Stimulated activated CD8-positive, alpha-beta memory T cell treated with anti-CD3 and anti-CD28 coated beads, Interleukin-12 subunit alpha, Interleukin-12 subunit beta, amount 100 ng/mL, for 24 hours (primary cell): ENCODE data around the gene TLE3.
"Not testable (repeated sequence)": the region's sequence is repeated elsewhere in the genome, so short reads cannot be mapped to it uniquely, and the experiment has no call there.

Source experiments
- DNase-seq: peaks from one replicate; pipeline ENCODE4 v3.0.0-alpha.2; 2020; ENCODE audit errors: extremely low read depth

Gene TLE3

DNA sequence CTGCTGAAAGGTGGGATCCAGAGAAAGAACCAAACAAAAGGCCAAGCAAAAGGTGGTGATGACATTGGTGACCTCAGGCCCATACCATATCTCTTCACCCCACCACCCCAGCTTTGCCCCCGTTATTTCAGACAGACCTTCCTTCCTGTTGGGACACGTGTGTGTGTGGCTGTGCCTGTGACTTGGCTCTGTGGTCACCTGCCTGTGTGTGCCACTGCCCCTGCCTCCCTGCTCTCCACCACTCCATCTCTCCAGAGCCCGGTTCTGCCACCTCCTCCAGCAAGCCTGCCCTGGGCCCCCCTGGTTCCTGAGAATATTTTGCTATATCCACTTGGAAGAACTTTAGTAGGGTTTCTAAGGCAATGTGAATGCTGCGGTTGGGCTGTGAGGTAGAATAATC, 28.6 kb upstream of the TLE3 start:
- DNase-seq: no peak

DNA sequence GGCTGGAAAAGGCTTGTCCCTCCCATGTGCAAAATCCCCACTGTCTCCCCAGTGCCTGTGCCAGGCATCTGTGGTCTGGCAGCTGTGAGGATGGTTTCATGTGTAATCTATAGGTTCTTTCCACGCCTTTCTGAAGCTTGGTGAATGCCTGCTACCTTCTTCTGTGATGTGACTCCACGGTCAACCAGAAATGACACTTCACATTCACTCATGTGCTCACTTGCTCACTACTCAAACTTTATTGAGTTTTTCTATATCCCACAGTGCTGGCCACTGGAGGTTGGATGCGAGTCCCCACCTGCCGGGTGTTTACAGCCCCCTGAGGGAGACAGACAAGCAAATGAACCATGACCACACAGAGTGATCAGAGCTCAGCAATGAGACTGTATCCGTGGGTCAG, 27.9 kb upstream of the TLE3 start:
- DNase-seq: no peak

DNA sequence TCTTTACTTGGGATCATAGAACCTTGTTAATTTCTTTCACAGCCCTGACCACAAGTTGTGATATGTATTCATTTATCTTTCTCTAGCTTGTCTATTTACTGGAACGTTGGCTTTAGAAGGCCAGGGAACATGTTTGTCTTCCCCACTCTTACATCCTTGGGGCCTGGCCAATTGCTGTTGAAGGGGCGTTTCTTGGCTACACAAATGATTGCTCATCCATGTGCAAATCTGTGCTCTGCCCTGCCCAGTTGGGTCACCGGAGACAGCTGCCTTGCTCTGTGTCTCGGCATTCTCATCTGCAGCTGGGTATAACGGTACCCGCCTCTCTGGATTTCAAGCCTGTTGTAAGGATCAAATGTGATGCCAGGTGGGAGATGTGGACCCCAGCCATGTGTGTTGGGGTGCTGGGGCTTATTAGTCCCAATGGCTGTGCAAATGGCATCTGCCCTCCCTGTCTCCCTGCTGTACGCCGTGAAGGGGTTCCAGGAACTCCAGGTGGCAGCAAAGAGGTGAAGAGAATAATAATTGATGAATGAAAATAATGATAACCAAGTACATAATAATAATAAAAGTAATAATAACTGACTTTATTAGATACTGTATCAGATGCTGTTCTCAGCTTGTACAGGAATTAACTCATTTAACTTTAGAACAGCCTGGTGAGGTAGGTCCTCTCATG, 24.0 kb upstream of the TLE3 start:
- DNase-seq: no peak

DNA sequence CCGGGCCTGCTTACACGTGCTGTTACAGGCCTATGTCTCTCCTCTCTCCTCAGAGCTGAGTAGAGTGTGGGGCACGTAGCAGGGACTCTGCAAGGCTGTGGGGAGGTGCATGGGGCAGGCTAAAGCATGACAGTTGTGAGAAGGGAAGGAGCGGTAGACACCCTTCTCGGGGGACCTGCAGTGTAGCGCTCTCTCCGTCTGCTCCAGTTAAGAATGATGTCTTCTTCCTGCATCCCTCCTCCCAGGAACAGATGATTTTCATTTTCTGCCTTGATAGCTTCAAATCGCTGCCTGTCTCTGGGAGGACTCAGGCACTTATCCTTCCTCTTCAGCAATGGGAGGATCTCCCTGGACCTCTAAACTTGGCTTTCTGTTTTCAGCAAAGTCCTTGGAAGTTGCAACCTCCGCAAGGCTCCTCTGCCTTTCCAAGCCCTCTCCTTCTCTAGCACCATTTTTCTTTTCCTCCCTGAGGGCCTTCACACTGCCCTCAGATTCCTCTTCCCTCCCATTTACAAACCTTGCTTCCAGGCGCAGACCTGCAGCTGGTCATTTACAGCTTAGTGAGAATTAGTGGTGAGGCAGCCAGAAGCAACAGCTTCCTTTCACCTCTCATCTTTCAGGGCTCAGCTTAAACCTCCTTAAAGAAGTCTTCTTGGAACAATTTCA, 23.4 kb upstream of the TLE3 start:
- DNase-seq: no peak

DNA sequence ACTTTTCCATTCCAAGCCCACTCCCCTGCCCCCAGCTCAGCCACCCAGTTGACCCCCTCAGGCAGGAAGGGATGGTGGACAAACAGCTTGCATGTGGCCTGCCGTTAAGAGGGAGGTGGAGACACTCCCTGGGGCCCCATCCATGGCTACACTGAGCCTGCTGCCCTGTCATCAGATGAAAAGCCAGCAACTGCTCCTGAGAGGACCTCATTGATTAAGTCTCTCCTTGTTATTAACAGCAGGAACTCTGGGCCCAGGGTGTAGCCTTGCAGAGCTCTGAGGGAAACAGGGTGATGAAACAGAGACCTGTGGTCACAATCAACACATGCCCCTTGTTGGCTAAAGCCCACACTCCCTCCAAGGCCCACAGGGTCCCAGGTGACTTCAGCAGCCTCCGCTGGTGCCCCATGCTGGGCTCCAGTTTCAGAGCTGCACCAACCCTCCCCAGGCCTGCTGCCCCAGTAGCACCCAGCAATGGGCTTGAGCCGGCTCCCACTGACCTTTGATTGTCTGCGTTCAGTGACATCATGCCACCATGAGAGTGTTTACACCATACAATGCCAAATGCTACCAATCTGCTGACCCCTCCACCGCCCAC, 22.3 kb upstream of the TLE3 start:
- no peak for DNase-seq

DNA sequence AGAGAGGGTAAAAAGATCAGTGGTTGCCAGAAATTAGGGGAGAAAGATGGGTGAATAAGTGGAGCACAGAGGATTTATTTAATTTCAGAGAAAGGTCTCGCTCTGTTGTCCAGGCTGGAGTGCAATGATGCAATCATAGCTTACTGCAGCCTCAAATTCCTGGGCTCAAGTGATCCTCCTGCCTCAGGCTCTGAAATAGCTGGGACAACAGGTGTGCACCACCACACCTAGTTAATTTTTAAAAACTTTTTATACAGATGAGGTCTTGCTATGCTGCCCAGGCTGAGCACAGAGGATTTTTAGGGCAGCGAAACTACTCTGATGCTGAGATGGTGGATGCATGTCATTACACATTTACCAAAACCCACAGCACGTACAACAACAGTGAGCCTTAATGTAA, 20.9 kb upstream of the TLE3 start:
- no peak for DNase-seq

DNA sequence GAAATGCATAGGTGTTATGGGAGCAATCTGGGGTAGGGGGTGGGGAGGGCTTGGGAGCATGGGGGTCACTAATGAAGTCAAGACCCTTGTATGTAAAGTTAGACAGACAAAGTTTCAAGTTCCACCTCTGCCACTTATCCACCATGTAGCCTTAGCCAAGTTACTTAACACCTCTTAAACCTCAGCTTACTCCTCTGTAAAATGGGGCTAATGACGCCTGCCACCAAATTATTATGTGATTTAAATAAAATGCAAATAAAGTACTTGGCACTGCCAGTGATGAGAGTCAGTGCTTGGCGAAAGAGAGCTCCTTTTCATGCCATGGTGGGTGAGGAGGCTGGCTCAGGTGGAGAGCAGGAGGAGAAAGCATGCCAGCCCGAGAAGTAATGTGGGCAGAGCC, 18.6 kb upstream of the TLE3 start:
- no peak for DNase-seq

DNA sequence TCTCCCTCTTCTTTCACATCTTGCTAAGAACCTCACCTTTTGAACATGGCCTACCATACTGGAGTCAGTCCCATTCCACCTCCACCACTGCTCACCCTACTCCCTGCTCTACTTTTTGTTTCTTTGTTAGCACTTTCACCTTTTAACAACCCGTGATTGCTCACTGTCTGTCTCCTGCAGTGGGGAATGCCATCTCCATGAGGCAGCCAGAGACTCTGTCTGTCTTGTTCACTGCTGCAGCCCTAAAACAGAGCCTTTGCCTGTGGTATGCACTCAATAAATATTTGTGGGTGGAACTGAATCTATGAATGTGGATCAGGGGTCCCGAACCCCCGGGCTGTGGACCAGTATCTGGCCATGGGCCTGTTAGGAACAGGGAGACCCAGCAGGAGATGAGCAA, 16.5 kb upstream of the TLE3 start:
- no peak for DNase-seq

DNA sequence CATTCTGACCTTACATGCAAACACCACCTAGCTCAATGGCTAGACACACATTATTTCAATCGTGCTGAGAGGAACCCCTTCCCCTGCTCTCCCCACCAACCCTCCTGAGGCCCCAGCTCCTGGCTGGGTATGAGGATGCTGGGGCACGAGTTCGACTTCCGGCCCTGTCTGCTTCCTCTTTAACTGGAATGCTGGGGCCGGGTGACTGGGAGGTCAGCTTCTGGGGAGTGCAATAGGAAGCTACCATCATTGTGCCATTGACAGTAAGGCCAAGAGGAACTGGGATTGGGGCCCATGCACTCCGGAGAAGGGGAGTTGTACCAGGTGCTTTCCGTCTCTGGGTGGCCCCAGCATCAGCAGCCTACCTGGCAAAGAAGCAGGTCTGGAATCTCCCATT, 15.6 kb upstream of the TLE3 start:
- no peak for DNase-seq

DNA sequence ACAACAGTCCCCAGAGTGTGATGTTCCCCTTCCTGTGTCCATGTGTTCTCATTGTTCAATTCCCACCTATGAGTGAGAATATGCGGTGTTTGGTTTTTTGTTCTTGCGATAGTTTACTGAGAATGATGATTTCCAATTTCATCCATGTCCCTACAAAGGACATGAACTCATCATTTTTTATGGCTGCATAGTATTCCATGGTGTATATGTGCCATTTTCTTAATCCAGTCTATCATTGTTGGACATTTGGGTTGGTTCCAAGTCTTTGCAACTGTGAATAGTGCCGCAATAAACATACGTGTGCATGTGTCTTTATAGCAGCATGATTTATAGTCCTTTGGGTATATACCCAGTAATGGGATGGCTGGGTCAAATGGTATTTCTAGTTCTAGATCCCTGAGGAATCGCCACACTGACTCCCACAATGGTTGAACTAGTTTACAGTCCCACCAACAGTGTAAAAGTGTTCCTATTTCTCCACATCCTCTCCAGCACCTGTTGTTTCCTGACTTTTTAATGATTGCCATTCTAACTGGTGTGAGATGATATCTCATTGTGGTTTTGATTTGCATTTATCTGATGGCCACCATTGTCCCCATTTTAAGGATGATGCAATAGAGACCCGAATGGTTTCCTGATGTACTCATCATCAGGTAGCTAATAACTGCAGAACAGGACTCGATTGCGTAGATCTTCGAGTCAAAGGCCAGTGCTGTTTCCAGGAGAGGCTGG, 15.0 kb upstream of the TLE3 start:
- DNase-seq: not testable (repeated sequence)

DNA sequence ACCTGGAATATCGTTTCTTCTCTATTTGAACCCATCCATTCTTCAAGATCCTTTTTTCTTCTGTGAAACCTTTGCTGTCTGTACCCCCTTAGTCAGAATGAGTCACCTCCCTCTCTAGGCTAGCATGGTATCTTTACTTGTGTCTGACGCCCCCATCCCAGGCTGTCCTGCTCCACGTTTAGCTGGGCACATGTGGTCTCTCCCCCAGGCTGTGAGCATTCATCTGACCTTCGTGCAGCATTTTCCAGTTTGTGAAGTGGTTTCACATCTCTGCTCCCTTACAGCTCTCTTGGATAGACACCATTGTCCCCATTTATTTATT, 14.3 kb upstream of the TLE3 start:
- DNase-seq: no peak

DNA sequence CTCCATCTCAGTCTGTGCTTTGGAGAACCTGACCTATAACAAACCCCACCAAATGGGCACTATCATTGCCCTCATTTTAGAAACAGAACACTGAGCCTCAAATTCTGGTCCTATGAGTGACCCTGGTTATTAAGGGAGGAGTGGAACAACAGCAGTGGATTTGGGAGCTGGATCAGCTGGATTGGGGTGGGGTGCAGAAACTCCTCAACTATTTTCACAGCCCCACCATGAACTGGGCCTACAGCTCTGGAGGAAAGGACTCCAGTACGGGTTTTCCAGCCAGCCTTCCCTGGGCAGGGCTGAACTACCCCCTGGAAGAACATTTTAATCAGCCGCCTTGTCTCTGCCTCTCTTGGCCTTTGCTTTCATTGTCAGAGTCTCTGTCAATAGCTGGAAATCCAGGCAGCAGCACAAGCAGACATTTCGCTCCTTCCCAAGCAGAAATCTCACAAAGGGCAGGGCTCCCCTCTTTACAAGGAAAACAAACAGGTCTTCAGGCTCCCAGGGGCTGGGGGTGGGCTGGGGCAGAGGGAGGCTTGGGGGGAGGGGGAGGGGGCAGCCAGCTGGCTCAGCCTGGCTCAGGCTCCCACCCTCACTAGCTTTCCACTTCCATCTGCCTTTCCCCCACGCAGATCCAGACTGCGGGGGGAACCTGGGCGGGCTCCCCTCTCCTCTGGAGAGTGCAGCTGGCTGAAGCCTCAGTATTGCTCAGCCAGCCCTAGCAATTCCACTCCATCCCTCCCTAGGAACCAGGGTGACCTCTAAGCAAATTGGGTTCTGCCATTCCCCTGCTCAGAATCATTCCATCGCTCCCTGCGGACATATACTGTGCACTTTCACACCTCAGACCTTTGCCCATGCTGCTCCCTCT, 13.7 kb upstream of the TLE3 start:
- no peak for DNase-seq

DNA sequence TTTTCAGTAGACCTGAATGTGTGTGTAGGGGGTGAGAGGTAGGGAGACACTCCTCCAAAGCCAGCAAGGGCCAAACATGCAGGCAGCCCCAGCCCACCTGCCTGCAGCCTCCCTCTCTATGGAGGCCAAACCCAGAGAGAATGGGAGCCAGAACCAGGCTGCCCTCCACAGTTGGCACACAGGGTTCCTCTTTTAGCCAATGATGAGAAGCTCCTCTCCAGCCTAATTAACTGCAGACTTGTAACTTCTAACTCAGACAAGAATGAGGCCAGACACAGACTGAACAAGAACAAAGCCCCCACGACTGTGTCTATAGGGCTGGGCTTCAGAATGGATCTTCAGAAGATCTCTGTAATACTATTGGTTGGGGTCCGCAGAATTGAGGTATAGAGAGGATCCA, 12.3 kb upstream of the TLE3 start:
- DNase-seq: no peak

DNA sequence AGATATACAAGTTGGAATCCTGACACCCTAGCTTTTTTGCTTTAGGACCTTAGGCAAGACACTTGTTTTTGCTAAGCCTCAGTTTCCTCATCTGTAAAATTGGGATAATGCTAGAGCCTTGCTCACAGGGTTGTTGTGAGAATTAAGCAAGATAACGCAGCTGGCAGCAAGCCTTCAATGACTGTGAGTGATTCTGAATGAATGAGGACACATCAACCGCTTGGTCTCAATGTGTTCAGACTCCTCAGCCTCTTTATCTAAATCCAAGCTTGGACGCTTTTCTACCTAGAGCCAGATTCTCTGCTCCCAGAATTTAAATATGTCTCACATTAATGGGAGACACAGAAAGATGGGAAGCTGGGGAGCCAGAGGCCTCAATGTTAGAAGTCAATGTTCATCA, 11.8 kb upstream of the TLE3 start:
- no peak for DNase-seq

DNA sequence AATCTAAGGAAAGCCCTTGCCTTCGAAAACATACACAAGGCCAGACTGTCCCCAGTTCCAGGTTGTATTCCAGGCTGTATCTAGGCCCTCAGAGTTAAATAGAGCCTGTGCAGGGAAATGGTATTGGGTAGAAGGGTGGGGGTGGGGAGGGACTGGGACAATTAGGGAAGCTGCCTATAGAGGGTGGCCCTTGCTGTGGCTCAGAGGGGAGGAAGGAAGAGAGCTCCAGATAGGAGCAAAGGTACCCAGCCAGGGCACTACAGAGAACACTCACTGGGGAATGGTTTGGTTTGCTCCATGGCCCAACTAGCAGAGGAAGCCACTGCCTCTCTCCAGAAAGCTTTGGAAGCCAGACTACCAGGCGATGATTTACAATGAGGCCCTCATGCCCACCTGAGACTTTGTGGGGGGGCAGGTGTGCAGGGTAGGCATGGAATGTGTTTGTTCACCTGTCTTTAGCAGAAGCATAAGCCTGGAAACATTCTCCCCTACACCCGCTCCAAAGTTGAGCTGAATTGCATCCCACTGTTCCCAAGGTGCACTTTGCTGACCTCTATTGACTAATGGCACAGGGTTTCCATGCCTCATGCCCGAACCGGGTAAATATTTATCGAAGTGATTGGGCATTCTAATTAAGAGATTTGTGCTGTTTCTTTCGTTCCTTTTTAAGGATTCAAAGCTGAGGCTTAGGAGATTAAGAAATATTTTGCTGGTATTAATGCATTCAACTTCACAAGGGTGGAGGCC, 6.3 kb upstream of the TLE3 start:
- no peak for DNase-seq

DNA sequence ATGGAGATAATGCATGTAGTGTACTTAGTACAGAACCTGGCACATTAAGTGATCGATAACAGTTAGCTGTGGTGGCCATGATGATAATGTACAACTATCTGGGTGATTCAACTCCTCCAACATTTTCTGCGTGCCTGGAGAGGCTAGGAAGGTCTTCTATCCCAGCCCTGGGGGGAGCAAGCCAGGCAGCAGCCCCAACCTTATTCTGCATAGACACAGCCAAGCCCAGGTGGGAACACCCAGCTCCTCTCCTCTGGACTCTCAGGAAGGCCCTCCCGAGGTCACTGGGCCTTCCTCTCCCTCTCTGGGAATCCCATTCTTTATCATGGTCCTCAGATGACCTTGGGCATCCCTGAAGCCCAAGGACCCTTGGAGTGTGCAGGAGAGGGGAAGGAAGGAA, 5.1 kb upstream of the TLE3 start:
- DNase-seq: no peak

DNA sequence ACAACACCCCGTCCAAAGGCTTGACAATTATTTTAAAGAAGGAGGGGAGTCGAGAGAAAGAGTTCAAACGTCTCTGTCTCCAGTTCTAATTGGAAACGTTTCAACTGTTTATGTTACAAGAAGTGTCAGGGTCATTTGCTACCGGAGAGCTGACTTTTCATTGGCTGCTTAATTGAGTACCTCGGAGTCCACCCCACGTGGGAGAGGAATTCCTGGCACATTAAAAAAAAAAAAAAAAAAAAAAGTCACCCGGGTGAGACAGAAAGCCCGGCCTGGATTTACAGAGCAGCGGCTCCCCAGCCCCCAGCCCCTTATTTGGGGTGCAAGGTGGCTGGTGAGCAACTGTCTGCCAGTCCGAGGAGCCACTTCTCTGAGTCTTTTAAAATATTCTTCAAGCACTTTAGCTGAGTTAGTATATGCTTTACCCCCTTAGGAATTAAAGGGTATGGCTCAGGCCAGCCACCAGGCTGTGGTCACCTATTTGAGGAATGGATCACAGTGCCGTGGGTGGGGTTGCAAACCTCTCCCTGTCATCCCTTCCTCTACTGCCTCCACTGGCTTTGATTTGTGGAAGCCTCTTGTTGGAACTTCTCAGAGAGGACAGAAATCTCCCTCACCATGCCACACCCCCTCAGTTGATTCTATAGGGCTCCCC, 3.9 kb upstream of the TLE3 start:
- no peak for DNase-seq

DNA sequence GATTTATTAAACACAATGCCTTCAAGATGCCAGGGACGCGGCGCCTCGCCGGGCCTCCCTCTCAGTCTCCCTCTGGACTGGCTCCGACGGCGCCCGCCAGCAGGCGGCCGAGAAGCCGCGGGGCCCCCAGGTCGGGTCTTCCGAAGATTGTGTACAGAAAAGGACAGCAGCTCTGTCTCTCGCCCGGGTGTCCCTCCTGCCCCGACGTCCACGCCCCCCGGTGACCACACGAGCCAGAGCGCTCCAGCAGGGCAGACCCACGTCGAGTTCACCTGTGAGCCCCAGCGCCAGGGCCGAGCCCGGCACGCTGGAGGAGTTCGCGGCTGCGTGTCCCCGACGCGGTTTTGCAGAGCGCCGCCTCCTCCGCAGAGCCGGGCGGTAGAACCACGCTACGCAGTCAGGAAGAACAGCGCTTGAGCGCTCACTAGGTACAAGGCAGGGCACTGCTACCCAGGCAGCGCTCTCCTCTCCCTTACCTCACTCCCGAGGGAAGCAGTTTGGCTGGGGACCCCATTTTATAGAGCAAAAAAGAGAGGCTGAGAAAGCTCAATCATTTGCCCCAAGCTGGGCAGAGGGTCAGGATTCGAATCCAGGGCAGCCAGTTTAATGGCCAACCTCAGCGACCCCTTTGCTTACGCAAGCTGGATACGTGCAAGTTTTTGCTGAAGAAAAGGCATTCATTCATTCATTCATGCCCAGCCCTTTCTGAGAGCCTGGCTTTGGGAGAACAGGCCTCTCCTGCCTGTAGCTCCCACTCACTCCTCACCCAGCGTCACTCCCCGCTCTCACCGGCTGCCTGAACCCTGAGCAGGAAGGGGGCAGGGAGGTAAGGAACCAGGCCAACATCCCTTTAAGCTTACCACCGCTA, 3.0 kb upstream of the TLE3 start:
- DNase-seq: no peak

DNA sequence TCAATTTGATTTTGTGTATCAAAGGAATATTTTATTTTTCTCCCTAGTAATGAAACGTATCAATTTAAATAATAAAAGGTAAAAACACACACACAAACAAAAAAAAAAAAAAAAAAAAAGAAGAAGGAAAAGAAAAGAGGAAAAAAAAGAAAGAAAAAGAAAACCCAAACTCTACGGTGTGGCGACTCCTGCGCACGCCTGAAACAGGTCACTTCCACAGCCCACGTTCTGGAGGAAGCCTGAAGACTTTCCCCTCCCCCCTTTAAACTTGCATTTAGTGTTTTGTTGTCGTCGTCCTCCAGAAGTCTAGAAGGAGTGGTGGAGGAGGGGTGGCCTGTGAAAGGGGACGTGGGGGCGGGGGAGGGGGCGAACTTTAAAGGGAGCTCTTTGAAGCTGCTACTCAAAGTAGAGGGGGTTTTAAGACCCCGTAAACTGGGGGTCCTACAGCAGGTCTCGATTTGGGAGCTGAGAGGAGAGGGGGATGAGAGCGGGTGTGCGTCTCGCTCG, 2.3 kb upstream of the TLE3 start:
- no peak for DNase-seq
